DMS53 treated with DMSO at 0.1 percent for 48 hours (cell line): ENCODE results near the gene CHDH.
A peak's percentile ranks its signal among the peaks of the same experiment; 100 is the strongest.

Experiments used
- DNase-seq: peaks from one replicate; lab custom pipeline; 2025; ENCODE audit not compliant: unreplicated experiment; lab: John Stamatoyannopoulos, UW

CHDH gene

DNA sequence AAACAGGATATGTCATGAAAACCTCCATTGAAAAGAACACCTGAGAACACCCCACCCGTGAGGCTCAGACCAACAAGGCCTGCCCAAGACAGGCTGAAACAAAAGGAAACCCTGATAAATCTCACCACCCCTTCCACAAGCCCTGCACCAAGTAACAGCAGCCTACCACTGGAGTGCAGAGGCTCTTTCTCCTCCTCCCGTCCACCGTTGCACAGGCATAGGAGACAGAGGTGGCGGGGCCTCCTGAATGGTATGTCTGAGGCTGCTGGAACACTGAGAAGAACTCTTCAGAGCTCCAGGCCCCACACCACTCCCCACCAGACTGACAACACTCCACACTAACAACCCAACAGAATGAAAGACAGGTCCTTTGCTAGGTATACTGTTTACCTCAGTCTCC, 21.4 kb downstream of the CHDH start:
- DNase-seq = no peak

DNA sequence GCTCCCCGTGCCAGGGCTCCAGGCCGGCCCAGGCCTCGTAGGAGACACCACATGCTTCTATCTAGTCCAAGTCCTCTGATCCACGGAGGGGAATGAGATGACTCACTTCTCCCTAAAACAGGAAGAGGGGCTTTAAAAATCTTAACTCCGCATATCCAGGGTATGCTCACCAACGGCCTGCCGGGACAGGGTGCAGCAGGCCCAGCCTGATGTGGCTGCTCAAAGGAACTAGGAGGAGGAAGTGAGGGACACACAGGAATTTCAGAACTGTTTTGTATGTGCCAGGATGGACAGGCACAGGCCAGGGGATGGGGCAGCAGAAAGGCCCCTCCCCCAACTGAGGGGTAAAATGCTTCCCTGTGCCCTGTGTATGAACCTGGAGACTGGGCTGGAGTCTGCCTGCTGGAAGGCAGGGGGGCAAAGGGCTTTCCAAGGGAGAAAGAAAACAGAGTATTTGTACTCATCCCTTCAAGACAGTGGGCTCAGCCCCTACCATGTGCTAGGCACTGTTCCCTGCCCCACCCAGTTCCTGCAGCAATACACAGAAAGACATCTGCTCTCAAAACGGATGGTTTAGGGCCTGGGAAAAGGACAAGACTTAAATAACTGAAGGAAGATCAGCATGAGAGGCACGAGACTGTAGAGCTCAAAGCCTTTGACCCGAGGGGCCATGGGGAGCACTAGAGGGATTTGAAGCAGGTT, 22.1 kb downstream of the CHDH start:
- DNase-seq = no peak

GRCh38 chr3:53823026-53823955, 22.9 kb downstream of the CHDH start:
- no peak for DNase-seq

GRCh38 chr3:53822331-53822741, 23.9 kb downstream of the CHDH start:
- no peak for DNase-seq

- DNase-seq = peak; percentile 44
Measured at GRCh38 chr3:53821631-53822121, 24.5 kb downstream of the CHDH start.

GRCh38 chr3:53820756-53821580, 25.3 kb downstream of the CHDH start:
- no peak for DNase-seq

DNA sequence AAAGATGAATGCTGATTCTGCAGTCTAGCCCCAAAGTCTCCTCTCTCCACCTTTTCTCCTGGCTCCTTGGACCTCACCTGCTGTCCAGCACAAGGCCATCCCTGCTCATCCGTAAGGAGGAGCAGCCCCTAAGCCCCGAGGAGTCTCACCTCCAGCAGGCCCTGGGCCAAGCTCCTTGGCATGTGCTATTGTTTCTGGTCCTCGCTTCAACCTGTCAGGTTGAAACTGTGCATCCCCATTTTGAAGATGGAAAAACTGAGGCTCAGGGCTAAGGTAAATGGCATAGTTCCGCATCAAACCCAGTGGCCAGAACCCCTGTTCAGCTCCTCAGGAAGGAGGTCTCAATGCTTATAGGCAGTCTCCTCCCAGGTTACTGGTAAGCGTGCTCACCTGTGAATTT, 26.1 kb downstream of the CHDH start:
- no peak for DNase-seq

GRCh38 chr3:53819163-53819868, 26.9 kb downstream of the CHDH start:
- DNase-seq = no peak

DNA sequence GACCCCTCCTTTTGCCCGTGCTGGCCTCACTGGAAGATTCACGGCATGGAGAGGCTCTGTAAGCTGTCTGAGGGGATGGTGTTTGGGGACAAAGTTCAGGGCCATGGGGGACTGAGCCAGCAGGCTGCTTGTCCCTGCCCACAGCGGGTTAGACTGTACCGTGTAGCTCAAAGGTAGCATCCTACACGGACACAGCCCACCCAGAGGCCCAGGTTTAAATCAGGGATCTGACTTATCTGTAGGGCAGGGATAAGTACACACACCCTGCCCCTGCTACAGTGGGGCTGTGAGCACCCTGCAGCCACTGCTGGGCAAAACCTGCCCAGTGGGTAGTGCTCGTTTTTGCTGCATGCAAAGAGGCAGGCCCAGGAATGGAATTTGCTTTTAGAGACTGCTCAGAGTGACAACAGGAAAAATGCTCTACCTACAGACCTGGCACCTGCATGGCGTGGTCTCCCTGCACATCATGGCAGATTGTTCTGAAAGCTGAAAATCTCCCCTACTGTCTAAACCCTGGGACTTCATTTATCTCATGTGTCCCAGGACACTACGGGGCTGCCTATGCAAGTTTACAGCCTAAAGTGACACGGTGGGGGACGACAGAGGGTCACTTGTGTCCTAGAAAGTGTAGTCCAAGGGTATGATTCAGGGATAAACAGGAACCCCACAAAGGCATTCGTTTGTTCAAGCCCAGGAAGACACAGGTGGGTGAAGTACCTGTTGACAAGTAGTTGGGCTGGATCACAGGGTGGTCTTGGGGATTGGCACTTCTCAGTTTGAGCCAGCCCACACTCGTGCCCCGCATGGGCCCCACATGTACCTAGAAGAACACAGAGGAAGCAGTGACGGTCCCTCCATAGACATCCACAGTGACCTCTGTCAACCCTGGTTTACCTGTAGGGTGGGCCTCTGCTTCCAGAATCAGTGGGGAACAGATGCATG, 27.7 kb downstream of the CHDH start:
- DNase-seq = no peak

- no peak for DNase-seq
Measured at GRCh38 chr3:53817809-53818208, 28.4 kb downstream of the CHDH start.

DNA sequence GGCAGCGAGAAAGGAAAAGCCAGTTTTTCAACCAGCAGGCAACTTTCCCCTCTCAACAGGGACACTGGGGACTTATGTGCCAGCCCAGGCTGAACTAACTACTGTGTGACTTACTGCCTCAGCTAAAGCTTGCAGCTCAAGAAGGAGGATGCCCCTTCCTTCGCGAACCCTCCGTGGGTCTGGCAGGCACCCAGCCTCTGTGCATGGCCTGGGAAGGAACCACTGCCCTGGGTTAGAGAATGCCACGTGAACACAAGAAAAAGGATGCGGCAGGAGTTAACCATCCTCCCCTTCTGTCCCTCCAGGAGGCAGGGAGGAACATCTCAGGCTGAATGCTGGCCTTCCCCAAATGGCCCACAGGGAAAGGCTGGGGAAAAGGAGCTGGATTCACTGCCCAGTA, 29.0 kb downstream of the CHDH start:
- DNase-seq = no peak

DNA sequence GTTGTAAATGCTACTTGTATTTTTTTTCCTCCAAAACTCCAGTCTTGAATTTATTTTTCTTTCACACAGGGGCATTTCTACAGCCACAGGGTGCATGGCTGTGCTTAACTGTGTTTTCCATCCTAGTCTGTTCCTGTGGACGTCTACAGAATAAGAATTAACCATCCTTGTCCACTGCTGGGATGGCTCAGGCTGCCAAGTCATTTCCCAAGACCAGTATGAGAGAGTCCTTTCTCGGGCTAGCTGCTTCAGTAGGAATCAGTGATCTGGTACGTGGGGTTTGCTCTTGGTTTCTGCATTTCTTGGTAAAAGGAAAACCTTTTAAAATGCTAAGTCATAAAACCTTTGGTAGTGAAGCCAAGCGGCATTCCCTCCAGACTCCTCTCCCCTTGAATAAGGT, 29.8 kb downstream of the CHDH start:
- no peak for DNase-seq

- DNase-seq = no peak
Measured at GRCh38 chr3:53815651-53816050, 30.6 kb downstream of the CHDH start.

- no peak for DNase-seq
Measured at GRCh38 chr3:53815067-53815466, 31.2 kb downstream of the CHDH start.

DNA sequence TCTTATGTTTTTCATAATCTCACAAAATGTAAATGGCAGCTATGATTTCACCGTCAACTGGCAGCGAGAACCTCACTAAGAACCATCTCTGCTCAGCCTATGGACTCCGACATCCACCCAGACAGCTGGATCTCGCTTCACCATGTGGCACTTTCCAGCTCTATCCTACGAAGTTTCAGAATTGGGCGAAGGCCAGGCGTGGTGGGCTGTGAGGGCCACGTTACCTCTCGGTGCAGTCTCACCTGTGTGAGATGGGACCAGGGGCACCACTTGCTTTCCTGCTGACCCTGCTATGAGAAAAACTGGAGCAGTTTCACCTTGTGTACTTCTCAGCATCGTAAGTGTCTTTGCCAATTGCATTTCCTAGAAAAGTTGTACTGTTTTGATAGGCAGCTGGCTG, 32.3 kb downstream of the CHDH start:
- no peak for DNase-seq

DNA sequence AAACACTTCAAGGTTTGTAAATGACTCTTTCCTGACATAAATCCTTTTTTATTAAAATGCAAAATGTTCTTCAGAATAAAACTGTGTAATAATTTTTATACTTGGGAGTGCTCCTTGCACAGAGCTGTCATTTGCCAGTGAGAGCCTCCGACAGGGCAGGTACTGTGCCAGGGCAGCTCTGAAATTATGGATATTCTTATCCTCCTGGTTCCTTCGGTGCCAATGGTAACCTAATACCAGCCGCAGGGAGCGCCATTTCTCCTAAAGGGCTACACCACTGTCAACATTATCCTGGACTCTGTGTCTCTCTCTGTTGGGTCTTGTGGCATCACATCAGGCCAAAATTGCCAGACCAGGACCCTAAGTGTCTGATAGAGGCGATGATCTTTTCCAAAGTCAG, 33.0 kb downstream of the CHDH start:
- no peak for DNase-seq

DNA sequence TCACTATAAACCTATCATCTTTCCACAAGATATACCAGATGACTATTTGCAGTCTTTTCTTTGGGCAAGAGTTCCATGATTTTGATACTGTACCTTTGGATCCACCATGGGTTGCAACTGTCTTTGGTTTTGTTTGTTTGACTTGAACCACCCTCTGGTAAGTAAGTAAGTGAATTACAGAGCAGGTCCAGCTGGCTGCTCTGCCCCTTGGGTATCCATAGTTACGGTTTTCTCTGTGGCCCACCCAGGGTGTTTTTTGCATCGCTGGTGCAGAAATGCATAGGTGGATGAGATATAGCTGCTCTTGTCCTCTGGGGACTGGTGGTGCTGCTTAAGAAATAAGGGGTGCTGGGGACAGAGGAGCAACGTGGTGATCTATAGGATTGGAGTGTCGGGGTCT, 33.8 kb downstream of the CHDH start:
- DNase-seq = no peak

GRCh38 chr3:53811143-53811927, 34.9 kb downstream of the CHDH start:
- DNase-seq = no peak
